GM12872 (cell line): ENCODE results near the gene NMU.

Experiments used
- TF ChIP-seq, protein P1 (sequence below): IDR thresholded peaks from 3 replicates; pipeline ENCODE4 v1.5.1; 2011; ENCODE audit warnings: low read depth, mild to moderate bottlenecking, low read length, moderate library complexity; ENCODE audit not compliant: insufficient read depth

The NMU gene

DNA sequence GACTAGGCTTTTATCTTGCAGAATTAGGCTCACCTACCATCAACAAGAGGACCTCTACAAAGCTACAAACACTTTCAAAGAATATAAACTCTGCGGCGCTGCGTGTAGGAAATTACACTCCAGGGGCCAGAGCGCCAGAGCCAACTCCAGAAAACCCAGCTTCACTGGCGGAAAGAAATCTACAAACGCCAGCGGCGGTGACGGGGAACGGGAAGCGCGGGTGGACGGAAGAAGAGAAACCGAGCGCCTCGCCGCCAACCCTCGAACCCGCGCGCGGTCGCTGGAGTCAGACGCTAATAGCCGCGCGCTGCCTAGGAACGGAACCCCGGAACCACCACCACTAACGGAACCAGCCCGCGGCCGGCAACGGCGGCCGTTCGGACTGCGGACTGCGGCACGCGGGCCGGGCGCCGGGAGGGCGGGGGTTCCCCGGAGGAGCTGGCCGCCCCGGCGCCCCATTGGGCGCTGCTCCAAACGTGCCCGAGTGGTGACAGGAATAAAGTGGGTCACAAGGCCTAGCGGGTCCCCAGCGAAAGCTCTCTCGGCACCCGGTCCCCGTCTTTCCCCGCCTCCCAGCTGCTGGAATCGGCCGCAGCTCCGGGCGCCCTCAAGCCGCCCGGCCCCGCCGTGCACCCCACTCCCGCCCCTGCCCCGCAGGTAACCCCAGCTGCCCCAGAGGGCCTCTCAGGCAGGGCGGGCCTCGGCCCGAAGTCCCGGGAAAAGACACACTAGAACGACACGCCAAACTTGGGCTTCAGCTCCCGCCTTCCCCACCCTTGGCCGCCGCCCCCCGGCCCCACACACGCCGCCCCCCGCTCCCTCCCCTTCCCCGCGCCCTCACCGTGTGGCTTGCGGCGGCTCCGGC is 90.2 kb downstream of the NMU start:
- TF ChIP-seq, protein P1, sequence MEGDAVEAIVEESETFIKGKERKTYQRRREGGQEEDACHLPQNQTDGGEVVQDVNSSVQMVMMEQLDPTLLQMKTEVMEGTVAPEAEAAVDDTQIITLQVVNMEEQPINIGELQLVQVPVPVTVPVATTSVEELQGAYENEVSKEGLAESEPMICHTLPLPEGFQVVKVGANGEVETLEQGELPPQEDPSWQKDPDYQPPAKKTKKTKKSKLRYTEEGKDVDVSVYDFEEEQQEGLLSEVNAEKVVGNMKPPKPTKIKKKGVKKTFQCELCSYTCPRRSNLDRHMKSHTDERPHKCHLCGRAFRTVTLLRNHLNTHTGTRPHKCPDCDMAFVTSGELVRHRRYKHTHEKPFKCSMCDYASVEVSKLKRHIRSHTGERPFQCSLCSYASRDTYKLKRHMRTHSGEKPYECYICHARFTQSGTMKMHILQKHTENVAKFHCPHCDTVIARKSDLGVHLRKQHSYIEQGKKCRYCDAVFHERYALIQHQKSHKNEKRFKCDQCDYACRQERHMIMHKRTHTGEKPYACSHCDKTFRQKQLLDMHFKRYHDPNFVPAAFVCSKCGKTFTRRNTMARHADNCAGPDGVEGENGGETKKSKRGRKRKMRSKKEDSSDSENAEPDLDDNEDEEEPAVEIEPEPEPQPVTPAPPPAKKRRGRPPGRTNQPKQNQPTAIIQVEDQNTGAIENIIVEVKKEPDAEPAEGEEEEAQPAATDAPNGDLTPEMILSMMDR, result no peak
